ENCODE data around the gene KLHL1.

Gene KLHL1

GRCh38 chr13:69676286-69676685 lies 432.0 kb downstream of the KLHL1 start:
- DNase-seq, result no peak

- no peak for DNase-seq
These were observed 448.1 kb downstream of the KLHL1 start for GRCh38 chr13:69660155-69660554.

GRCh38 chr13:69657676-69658075 lies 450.6 kb downstream of the KLHL1 start:
- no peak for DNase-seq

GRCh38 chr13:69654392-69654791 lies 453.9 kb downstream of the KLHL1 start:
- no peak for DNase-seq

Measured in effector CD8-positive, alpha-beta T cell (primary cell).